GM08714 (cell line): ENCODE measurements around the gene UST.

Source experiments
- H3K4me3 ChIP-seq: fragments of 200-500 bp; sonication (Bioruptor generic); 2 replicates; pipeline ENCODE4 v1.5.1; 2014; ENCODE audit warnings: mild to moderate bottlenecking, low read length, inconsistent platforms
- ZNF274 ChIP-seq: IDR thresholded peaks from 2 replicates; pipeline ENCODE4 v1.6.1; 2012; ENCODE audit warnings: mild to moderate bottlenecking, low read depth, low read length

UST gene

DNA sequence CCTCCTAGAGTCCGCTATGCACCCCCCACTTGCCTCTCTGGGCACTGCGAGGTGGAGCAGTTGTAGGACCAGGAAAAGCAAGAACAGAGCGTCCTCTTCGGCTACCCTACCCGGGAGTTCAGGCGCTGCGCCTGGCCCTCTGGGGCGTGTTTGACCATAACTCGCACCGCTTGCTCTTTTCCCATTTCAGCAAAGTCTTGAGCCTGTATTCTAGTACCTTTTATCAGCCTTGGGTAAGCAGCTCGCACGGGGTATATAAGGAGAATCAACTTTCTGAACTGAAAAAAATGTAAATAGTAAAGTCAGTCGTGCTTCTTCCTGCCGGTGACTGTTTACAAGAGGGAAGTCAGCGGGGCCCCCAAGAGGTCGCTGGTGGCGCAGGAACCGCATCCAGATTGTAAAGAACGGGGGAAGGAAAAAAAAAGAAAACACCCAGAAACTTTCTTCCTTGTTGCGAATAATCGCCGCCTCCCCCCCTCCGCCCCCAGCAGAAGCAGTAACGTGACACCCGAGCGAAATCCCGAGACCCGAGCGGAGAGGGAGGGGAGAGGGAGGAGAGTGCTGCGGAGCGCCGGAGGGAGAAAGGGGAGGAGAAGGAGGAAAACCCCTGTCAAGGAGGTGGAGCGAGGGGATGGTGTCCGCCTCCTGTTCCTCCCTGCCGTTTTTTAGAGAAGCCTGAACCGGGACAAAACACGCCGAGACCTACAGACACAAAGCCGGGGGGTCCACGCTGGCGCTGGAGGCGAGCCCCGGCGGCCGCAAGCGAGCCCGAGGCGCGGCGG lies at the start of gene UST:
TSS of gene UST (plus strand) at position 668 of the 782 bp plus-strand sequence. CDS start 401 bp downstream, outside the sequence.
- H3K4me3 ChIP-seq = peak within 1 kb of the TSS; percentile 83
- no peak for TF ChIP-seq ZNF274

DNA sequence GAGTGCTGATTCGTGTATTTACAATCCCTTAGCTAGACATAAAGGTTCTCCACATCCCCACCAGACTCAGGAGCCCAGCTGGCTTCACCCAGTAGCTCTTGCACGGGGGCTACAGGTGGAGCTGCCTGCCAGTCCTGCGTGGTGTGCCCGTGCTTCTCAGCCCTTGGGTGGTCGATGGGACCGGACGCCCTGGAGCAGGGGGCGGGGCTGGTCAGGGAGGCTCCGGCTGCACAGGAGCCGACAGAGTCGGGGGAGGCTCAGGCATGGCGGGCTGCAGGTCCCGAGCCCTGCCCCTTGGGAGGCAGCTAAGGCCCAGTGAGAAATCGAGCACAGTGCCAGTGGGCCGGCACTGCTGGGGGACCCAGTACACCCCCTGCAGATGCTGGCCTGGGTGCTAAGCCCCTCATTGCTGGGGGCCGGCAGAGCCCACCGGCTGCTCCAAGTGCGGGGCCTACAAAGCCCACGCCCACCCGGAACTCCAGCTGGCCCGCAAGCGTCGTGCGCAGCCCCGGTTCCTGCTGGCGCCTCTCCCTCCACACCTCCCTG lies 48.9 kb upstream of the UST start:
- no peak for TF ChIP-seq ZNF274
- H3K4me3 ChIP-seq = no peak overlapping the region

GRCh38 chr6:148698671-148699180 lies 48.1 kb upstream of the UST start:
- H3K4me3 ChIP-seq = no peak overlapping the region
- no peak for TF ChIP-seq ZNF274

DNA sequence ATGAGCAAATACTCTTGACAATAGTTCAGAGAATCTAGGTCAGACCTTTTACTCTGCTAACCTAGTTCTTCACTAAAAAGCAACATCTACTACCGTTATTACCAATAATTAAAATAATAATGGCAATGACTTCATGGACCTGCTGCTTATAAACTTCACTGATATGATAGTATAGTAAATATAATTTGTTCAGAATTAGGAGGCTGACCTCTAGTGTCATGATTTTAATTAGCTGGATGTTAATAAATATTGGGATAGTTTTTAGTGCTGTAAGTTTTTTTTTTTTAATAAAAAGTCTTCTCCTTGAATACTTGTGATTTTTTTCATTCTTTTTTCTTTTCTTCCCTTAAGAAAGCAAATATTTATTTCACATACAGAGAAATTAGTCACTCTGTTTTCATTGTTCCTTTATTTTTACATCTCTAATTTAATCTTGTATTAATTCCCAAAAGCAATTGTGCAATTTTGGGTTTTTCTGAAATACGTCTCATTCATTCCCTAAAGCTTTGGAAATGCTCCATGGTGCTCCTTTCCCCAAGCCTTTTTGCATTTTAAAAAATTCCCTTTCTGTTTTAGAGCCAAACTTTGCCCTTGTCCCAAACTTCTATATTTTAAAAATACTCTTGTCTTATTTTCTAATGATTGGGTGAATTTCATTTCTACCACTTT lies 46.6 kb upstream of the UST start:
- TF ChIP-seq ZNF274 = no peak
- H3K4me3 ChIP-seq = peak overlapping the region; percentile 63

DNA sequence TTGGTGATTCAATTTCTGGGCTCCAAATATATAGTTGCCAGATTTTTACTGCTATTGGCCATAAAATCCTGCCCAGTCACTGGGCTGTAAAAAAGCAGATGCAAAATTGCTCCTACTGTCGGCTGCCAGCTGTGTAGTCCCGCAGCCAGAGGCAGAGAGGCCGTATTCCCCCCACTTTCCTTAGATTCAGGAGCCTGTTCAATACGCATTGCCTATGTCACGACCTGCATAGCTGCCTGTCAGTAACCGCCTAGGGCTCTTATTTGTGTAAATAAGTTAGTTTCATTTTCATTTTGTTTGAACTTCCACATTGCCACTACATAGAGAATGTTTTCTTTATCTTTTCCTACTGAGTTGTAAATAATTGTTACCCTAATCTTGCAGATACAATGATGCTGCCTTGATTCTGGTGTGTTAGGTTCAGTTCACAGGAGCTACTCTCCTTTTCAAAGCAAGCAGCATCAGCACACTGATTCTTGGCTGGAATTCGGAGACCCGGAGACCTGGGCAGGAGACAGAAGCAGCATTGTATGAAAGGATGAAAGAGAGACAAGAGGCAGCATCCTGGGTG lies 46.0 kb upstream of the UST start:
- peak overlapping the region; percentile 63 for H3K4me3 ChIP-seq
- no peak for TF ChIP-seq ZNF274

- no peak for TF ChIP-seq ZNF274
- peak overlapping the region; percentile 63; the same call in 1 of the 2 replicates for H3K4me3 ChIP-seq
Measured at GRCh38 chr6:148701375-148701774, 45.5 kb upstream of the UST start.

GRCh38 chr6:148703900-148704299 lies 42.9 kb upstream of the UST start:
- no peak for TF ChIP-seq ZNF274
- no peak overlapping the region for H3K4me3 ChIP-seq

- TF ChIP-seq ZNF274 = no peak
- H3K4me3 ChIP-seq = no peak overlapping the region
Measured at GRCh38 chr6:148704400-148705246, 42.2 kb upstream of the UST start.

GRCh38 chr6:148708707-148709106 lies 38.1 kb upstream of the UST start:
- no peak for TF ChIP-seq ZNF274

GRCh38 chr6:148709577-148709976 lies 37.3 kb upstream of the UST start:
- no peak for TF ChIP-seq ZNF274
- no peak overlapping the region for H3K4me3 ChIP-seq

More at GRCh38 chr6:148708707-148709106, 38.1 kb upstream of the UST start:
- no peak overlapping the region for H3K4me3 ChIP-seq

DNA sequence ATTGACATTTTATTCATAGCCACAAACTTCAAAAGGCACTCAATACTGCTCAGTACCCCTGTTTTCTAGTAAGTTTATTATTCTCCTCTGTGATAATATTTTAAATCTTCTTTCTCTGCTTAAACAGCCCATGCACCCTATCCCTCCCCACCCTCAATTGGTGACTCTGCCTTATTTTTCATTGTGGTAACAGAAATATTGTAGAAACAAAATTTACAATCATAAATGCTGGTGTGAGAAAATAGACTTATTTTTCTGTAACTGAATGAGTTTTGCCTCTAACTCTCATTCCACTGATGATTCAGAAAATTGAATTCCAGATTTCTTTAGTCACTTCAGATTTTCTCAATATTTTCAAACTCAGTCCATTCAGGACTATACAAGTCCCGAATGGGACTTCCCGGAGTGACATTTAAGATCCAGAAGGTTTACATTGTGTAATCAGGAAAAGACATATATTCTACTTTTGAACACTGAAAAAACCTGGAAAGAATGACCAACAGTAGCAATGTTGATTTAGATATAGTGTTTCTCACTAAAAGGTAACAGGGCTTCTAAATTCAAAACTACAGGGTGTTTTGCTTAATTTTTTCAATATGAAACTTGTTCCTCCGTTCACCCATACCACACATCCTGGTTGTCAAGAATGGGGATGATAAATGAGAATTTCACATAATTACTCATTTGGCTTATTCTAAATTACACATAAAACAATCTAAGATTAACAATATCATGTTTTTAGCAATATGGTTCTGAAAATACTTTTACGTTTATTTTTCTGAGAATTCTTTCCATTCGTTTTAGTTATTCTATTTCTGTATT lies 34.8 kb upstream of the UST start:
- TF ChIP-seq ZNF274 = no peak
- no peak overlapping the region for H3K4me3 ChIP-seq

GRCh38 chr6:148713033-148713738 lies 33.6 kb upstream of the UST start:
- H3K4me3 ChIP-seq = no peak overlapping the region
- no peak for TF ChIP-seq ZNF274
